GM19372 (cell line): ENCODE data around the gene OR2Y1.
"Not testable (repeated sequence)": the region's sequence is repeated elsewhere in the genome, so short reads cannot be mapped to it uniquely, and the experiment has no call there.

Experiments
- ATAC-seq: cut with Tn5 transposase; IDR thresholded peaks from one replicate; pipeline ENCODE4 v1.9.1; 2021; ENCODE audit warnings: mild to moderate bottlenecking, low read depth, moderate library complexity; ENCODE audit not compliant: unreplicated experiment

Gene OR2Y1

GRCh38 chr5:180740953-180741352, 1.1 kb upstream of the OR2Y1 start:
- ATAC-seq: not testable (repeated sequence)

- ATAC-seq: no peak
Measured at GRCh38 chr5:180739271-180739670, 587 bp downstream of the OR2Y1 start.

- ATAC-seq: no peak
Measured at GRCh38 chr5:180736536-180736935, 3.3 kb downstream of the OR2Y1 start.

- no peak for ATAC-seq
Measured at GRCh38 chr5:180724944-180725343, 14.9 kb downstream of the OR2Y1 start.

GRCh38 chr5:180723936-180724335, 15.9 kb downstream of the OR2Y1 start:
- ATAC-seq: no peak

- no peak for ATAC-seq
Measured at GRCh38 chr5:180720486-180720885, 19.4 kb downstream of the OR2Y1 start.

GRCh38 chr5:180719781-180720180, 20.1 kb downstream of the OR2Y1 start:
- no peak for ATAC-seq

- no peak for ATAC-seq
Measured at GRCh38 chr5:180718810-180719453, 20.9 kb downstream of the OR2Y1 start.

GRCh38 chr5:180717989-180718388, 21.9 kb downstream of the OR2Y1 start:
- no peak for ATAC-seq

- ATAC-seq: no peak
Measured at GRCh38 chr5:180704362-180704761, 35.5 kb downstream of the OR2Y1 start.

- ATAC-seq: no peak
Measured at GRCh38 chr5:180703912-180704311, 35.9 kb downstream of the OR2Y1 start.

- ATAC-seq: not testable (repeated sequence)
Measured at GRCh38 chr5:180703371-180703770, 36.5 kb downstream of the OR2Y1 start.

GRCh38 chr5:180700440-180700839, 39.4 kb downstream of the OR2Y1 start:
- ATAC-seq: not testable (repeated sequence)

- ATAC-seq: no peak
Measured at GRCh38 chr5:180699042-180699441, 40.8 kb downstream of the OR2Y1 start.

GRCh38 chr5:180696116-180696515, 43.7 kb downstream of the OR2Y1 start:
- no peak for ATAC-seq

GRCh38 chr5:180692429-180692828, 47.4 kb downstream of the OR2Y1 start:
- no peak for ATAC-seq

GRCh38 chr5:180691046-180691445, 48.8 kb downstream of the OR2Y1 start:
- ATAC-seq: no peak

GRCh38 chr5:180690562-180690961, 49.3 kb downstream of the OR2Y1 start:
- ATAC-seq: no peak

- ATAC-seq: no peak
Measured at GRCh38 chr5:180689775-180690174, 50.1 kb downstream of the OR2Y1 start.
